HG03565 (cell line): Measurements from ENCODE around the gene SDK1.

ENCODE experiments used
- ATAC-seq: cut with Tn5 transposase; IDR thresholded peaks from one replicate; pipeline ENCODE4 v1.9.1; 2021; ENCODE audit warnings: mild to moderate bottlenecking, moderate library complexity; ENCODE audit not compliant: unreplicated experiment

The SDK1 gene

GRCh38 chr7:4178916-4179687, 878.0 kb downstream of the SDK1 start:
- no peak for ATAC-seq

DNA sequence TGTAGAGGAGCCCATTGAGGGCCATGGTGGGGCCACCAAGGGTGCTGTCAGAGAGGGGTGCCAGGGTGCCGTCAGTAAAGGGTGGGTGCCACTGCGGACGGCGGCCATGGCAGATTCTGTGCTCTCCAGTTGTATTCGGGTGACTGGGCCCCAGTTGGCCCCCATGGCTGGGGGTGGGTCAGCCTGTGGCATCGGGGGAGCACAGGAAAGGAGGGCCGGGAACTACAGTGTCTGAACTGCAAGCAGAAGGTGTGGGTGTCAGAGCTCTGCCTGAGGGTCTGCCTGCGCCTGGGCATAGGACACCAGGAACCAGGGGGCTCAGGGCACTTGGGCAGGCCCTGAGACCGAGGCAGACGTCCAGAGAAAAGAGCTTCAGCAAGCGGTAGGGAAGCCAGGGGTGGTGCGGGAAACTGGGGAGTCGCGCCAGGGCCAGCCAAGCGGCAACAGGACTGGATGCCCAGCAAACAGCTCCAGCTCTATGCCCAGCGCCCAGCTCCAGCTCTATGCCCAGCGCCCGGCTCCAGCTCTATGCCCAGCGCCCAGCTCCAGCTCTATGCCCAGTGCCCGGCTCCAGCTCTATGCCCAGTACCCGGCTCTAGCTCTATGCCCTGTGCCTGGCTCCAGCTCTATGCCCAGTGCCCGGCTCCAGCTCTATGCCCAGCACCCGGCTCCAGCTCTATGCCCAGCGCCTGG, 878.8 kb downstream of the SDK1 start:
- no peak for ATAC-seq

GRCh38 chr7:4181446-4181845, 880.4 kb downstream of the SDK1 start:
- no peak for ATAC-seq

GRCh38 chr7:4182605-4183300, 881.7 kb downstream of the SDK1 start:
- ATAC-seq = no peak

- ATAC-seq = no peak
These were observed 883.6 kb downstream of the SDK1 start for GRCh38 chr7:4184653-4185052.

DNA sequence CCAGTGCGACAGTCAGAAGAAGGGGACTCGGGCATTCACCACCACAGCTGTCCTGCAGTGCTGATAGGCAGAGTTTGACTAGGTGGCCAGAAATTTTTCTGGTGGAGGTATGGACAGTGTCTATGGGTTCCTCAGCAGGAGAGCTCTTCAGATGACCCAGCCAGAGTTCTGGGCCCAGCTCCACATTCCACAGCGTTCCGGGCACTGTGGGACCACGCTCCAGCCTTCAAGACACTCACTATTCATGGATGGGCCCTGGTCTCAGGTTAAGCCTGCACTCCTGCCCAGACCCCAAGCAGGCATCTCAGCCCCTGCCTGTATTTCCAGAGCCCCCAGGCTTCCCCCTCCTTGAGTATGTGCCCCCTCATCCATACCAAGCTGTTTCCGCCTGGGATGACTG, 884.1 kb downstream of the SDK1 start:
- no peak for ATAC-seq

DNA sequence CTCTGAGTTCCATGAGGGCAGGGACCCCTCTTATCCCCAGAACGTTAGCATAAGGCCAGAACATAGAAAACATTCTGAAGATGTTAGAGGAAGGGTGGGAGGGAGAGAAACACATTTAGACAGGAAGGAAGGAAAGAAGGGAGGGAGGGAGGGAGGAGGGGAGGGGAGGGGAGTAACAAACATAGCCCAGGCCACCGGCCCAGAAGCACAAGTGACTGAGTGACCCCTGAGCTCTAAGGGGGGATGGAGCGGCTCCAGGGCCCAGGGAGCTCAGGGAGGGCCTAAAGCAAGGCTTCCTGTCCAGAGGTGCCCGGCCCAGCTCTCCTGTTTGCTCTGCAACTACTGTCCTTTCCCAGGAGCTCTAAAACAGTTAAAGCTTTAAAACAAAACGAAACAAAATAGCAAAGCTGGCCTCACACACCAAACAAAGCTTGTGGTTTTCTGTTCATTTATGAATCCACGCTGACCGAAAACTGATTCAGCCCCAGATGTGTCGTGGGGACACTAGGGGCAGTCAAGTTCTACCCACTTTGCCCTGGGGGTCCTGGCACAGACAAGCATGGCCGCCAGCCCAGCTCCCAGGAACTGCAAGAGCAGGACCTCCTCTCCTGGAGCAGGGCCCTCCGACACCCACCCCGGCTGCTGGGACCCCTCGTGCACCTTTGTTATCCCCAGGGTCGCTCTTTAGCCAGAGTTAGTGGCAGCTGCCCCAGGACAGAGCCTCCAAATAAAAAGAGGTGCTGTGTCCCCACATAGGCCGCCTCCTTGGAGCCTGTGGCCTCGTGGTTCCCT, 884.9 kb downstream of the SDK1 start:
- no peak for ATAC-seq

DNA sequence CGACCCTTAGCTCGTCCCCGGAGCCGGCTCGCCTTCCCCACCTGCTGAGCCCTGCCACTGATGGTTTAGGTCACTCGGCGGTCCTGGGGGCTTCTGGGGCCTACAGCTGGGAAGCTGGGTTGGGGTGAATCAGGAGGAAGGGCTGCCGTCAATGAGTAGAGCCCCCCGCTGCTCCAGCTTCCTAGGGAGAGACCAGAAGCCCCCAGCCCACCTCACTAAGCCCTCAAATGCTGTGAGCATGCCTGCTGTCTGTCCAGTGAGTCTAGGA, 885.4 kb downstream of the SDK1 start:
- no peak for ATAC-seq

DNA sequence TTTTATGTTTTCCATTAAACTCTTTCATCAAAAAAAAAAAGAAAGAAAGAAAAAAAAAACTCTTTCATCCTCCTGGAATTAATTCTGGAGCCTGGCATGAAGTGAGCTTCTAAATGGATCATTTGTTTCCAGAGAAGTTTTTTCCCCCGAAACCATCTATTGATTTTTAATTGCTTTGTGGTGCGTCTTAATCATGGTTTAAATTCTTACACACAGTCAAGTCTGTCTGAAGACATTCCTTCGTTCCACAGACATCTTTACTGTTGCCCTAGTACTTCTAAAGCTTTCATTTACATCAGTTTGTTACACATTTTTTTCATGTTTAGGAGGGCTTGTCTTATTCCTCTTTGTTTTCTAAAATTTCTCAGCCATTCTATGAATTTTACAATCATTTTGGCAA, 887.6 kb downstream of the SDK1 start:
- no peak for ATAC-seq

DNA sequence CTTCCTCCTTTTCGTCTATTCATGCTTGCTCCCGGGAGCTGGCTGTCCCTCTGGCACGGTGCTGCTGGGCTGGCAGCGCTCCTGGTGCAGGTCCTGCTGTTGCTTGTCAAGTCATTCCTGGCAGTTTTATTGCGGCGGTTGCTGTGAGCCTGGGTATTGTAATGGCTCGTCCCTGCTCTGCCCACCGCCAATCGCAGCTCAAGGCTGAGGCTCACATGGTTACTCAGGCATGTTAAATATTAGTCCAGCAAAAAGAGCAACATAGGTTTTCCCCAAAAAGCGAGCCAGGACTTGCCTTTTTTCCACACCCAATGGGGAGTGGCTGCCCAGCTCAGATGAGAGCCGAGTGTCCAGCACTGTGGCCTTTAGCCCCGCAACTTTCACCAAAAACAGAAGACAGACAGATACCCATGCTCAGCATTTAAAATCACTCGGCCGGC, 888.1 kb downstream of the SDK1 start:
- no peak for ATAC-seq

GRCh38 chr7:4190010-4190981, 889.2 kb downstream of the SDK1 start:
- no peak for ATAC-seq

DNA sequence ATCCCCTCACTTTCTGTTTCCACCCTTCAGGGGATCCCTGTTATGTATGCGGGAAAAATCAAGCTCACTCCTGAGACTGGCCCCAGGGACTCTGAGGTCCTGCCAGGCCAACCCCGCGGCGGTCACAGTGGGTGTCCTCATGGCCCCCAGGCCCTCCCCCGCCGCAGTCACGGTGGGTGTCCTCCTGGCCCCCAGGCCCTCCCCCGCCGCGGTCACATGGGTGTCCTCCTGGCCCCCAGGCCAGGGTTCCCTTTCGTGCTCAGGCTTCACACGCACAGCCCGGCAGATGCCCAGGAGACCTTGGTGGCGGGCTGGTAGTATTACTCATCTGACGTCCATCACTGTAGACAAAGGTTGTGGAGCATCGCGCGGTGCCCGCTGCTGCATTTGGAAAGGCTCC, 890.0 kb downstream of the SDK1 start:
- no peak for ATAC-seq

DNA sequence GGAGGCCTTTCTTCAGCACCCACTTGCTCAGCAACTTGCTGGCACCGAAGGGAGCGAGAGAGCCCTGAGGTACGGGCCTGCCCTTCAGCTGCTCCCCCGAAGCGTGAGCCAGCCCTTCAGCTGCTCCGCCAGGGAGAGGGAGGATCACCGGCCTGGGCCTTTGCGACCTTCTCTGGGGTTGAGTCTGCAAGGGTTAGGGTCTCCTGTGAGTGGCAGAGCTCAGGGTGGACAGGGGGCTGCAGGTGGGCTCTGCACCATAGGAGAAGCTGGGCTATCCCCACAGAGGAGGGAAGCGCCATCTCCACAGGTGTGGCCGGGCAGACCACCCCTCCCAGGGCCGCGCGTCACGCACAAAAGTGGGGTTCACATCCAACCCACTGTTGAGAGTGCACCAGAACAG, 890.5 kb downstream of the SDK1 start:
- no peak for ATAC-seq

DNA sequence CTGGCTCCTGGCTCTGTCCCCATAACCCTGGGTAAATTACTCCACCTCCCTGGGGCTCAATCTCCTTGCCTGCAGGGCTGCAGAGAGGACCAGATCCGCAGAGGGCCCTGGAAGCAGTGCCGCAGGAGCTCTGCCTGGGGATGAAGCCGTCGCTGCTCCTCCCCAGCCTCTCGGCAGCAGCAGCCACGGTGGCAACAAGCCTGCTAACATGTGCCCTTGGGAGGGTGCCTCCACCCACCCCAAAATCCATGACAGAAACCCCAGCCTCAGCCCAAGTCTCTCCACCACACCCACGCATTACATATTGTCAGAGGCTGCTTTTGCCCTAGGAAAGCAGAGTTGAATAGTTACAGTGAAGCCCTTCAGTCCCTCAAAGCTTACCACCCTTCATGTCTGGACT, 894.6 kb downstream of the SDK1 start:
- ATAC-seq = no peak

DNA sequence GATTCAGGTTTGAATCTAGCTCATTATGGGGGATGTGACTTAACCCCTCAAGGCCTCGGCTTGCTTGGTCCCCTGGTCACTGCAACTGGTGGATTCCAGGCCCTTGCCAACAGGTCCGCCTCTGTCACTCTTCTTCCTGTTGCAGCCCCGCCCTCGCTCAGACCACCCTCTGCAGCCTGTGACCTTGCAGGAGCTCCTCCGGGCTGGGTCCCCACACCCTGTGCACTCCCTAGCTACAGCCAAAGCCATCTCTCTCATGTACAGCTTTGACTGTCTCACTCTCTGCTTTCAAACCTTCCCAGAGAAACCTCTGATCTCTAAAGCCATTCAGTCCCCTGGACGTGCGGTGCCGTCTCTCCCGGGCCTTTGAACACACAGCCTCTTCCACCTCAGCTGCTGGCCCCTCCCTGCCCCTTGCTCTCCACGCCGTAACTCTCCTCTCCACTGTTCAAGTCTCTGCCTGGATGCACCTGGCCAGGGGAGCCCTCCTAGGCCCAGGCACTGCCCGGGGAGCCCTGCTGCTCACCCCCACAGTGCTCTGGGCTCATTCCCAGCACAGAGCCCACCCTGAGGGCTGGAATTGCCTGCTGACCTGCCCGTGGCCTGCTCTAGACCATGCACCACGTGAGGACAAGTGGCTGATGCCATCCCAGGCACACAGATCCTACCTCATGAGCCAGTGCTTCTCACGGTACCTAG, 895.2 kb downstream of the SDK1 start:
- ATAC-seq = no peak

DNA sequence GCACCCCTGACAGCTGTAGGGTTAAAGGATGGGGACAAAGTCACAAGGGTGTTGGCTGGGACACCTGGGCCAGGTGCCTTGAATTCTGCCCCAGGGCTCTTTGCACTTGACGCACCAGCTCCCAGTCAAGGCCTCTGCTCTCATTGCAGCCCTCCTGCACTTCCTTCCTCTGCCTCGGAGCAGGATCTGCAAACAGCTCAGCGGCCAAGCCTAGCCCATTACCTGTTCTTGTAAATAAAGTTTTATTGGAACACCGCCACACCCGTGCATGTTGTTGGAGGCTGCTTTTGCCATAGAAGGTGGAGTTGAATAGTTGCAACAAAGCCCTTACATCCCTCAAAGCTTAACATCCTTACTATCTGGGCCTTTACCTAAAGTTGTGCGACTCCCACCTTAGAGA, 897.2 kb downstream of the SDK1 start:
- no peak for ATAC-seq

DNA sequence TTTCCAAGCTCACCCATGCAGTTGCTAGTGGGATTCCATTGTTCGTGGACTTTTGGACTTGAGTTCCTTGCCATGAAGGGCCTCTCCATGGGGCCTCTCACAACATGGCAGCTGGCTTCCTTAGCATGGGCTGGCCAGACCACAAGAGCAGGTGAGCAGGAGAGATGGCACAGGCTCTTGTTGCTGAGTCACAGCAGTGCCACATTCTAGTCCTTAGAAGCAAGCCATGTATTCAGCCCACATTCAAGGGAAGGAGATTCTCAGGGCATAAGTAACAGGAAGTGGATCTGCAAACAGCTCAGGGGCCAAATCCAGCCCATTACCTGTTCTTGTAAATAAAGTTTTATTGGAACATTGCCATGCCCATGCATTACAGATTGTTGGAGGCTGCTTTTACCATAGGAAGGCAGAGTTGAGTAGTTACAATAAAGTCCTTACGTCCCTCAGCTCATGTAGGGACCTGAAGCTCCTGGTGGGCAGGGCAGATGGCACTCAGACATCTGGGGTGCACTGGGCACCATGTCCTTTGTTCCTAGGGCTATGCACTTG, 899.6 kb downstream of the SDK1 start:
- ATAC-seq = no peak

- no peak for ATAC-seq
These were observed 900.5 kb downstream of the SDK1 start for GRCh38 chr7:4201566-4201965.

- ATAC-seq = no peak
These were observed 901.2 kb downstream of the SDK1 start for GRCh38 chr7:4202154-4202736.
